ENCODE measurements around the gene RRP15. TPM values are rescaled to one million over a fixed set of nuclear protein-coding genes. Genes with fewer than 3 reads are reported as not detected.

The RRP15 gene
- total RNA-seq, 2 donors from 2014 or later = 25.8 to 26.4 TPM

GRCh38 chr1:218324226-218324580 is 39.1 kb downstream of the RRP15 start:
- intact Hi-C loops (cut with DNase I) = loop anchor here (10.0 kb wide), 2 partner anchors 1251 to 1341 kb away; no protein-coding TSS in a partner anchor
- no peak for DNase-seq (ENCODE audit: low spot score)

- intact Hi-C loops (cut with DNase I) = loop anchor here (10.0 kb wide), 2 partner anchors 1246 to 1336 kb away; no protein-coding TSS in a partner anchor
- DNase-seq (ENCODE audit: low spot score) = no peak
These were observed 43.7 kb downstream of the RRP15 start for GRCh38 chr1:218328769-218329168.

GRCh38 chr1:218330043-218330623 is 45.0 kb downstream of the RRP15 start:
- no peak for DNase-seq (ENCODE audit: low spot score)
- intact Hi-C loops (cut with DNase I) = loop anchor here in 1 of 2 donors (10.0 kb wide), 1 partner anchor 1235 kb away; no protein-coding TSS in a partner anchor

GRCh38 chr1:218332416-218332815 is 47.3 kb downstream of the RRP15 start:
- no peak for DNase-seq (ENCODE audit: low spot score)
- intact Hi-C loops (cut with DNase I) = loop anchor here in 1 of 2 donors (10.0 kb wide), 1 partner anchor 1232 kb away; no protein-coding TSS in a partner anchor

GRCh38 chr1:218336328-218336727 is 51.2 kb downstream of the RRP15 start:
- intact Hi-C loops (cut with DNase I) = loop anchor here (5.0 to 10.0 kb wide), 2 partner anchors 956 to 1228 kb away; no protein-coding TSS in a partner anchor

GRCh38 chr1:218339267-218339831 is 54.3 kb downstream of the RRP15 start:
- DNase-seq (ENCODE audit: low spot score) = no peak
- intact Hi-C loops (cut with DNase I) = loop anchor here (5.0 to 10.0 kb wide), 2 partner anchors 953 to 1225 kb away; no protein-coding TSS in a partner anchor

More at GRCh38 chr1:218336328-218336727, 51.2 kb downstream of the RRP15 start:
- DNase-seq (ENCODE audit: low spot score) = no peak

GRCh38 chr1:218341325-218341724 is 56.2 kb downstream of the RRP15 start:
- no peak for DNase-seq (ENCODE audit: low spot score)
- intact Hi-C loops (cut with DNase I) = loop anchor here in 1 of 2 donors (10.0 kb wide), 3 partner anchors 123 to 733 kb away; no protein-coding TSS in a partner anchor

- intact Hi-C loops (cut with DNase I) = loop anchor here in 1 of 2 donors (10.0 kb wide), 3 partner anchors 123 to 733 kb away; no protein-coding TSS in a partner anchor
- DNase-seq (ENCODE audit: low spot score) = no peak
These were observed 57.0 kb downstream of the RRP15 start for GRCh38 chr1:218342091-218342490.

GRCh38 chr1:218344814-218345672 is 60.0 kb downstream of the RRP15 start, which contains the start of gene TGFB2:
TGFB2 (plus strand) TSS chr1:218345336; CDS start chr1:218346702, 1,366 bp downstream.
- no peak for DNase-seq (ENCODE audit: low spot score)
- intact Hi-C loops (cut with DNase I) = loop anchor here in 1 of 2 donors (10.0 kb wide), 3 partner anchors 120 to 730 kb away; no protein-coding TSS in a partner anchor

GRCh38 chr1:218345673-218346390 is 60.7 kb downstream of the RRP15 start:
- intact Hi-C loops (cut with DNase I) = loop anchor here in 1 of 2 donors (10.0 kb wide), 3 partner anchors 119 to 729 kb away; no protein-coding TSS in a partner anchor
- DNase-seq (ENCODE audit: low spot score) = peak; percentile 92

GRCh38 chr1:218346391-218347204 is 61.5 kb downstream of the RRP15 start:
- peak; percentile 79 for DNase-seq (ENCODE audit: low spot score)
- intact Hi-C loops (cut with DNase I) = loop anchor here in 1 of 2 donors (10.0 kb wide), 3 partner anchors 118 to 728 kb away; no protein-coding TSS in a partner anchor

- DNase-seq (ENCODE audit: low spot score) = no peak
- intact Hi-C loops (cut with DNase I) = loop anchor here in 1 of 2 donors (10.0 kb wide), 3 partner anchors 117 to 727 kb away; no protein-coding TSS in a partner anchor
These were observed 62.2 kb downstream of the RRP15 start for GRCh38 chr1:218347336-218347722.

- intact Hi-C loops (cut with DNase I) = loop anchor here in 1 of 2 donors (10.0 kb wide), 3 partner anchors 117 to 727 kb away; no protein-coding TSS in a partner anchor
- DNase-seq (ENCODE audit: low spot score) = no peak
These were observed 62.9 kb downstream of the RRP15 start for GRCh38 chr1:218347723-218348627.

GRCh38 chr1:218348628-218349071 is 63.6 kb downstream of the RRP15 start:
- intact Hi-C loops (cut with DNase I) = loop anchor here in 1 of 2 donors (10.0 kb wide), 3 partner anchors 116 to 726 kb away; no protein-coding TSS in a partner anchor

GRCh38 chr1:218349348-218350034 is 64.4 kb downstream of the RRP15 start:
- intact Hi-C loops (cut with DNase I) = loop anchor here in 1 of 2 donors (10.0 kb wide), 3 partner anchors 115 to 725 kb away; no protein-coding TSS in a partner anchor

More at GRCh38 chr1:218348628-218349071, 63.6 kb downstream of the RRP15 start:
- no peak for DNase-seq (ENCODE audit: low spot score)

GRCh38 chr1:218350035-218350525 is 65.0 kb downstream of the RRP15 start:
- intact Hi-C loops (cut with DNase I) = no loop called here
- DNase-seq (ENCODE audit: low spot score) = no peak

More at GRCh38 chr1:218349348-218350034, 64.4 kb downstream of the RRP15 start:
- DNase-seq (ENCODE audit: low spot score) = no peak
